GM06990 (cell line): ENCODE data around the gene CDK15.
A peak's percentile ranks its signal among the peaks of the same experiment; 100 is the strongest.

ENCODE experiments used
- DNase-seq: peaks from one replicate; pipeline ENCODE4 v3.0.0-alpha.2; 2011; ENCODE audit not compliant: insufficient read length; ENCODE audit errors: extremely low read depth
- H3K27me3 ChIP-seq: replicated peaks from 2 replicates; pipeline ENCODE4 v1.6.0; 2011; ENCODE audit warnings: low read length; ENCODE audit not compliant: control insufficient read depth, insufficient read depth
- H3K36me3 ChIP-seq: 2 replicates; pipeline ENCODE4 v1.5.1; 2011; ENCODE audit warnings: low read length; ENCODE audit not compliant: control insufficient read depth, insufficient read depth
- H3K4me3 ChIP-seq: replicated peaks from 2 replicates; pipeline ENCODE4 v1.5.1; 2011; ENCODE audit warnings: low read depth, mild to moderate bottlenecking, control low read depth, low read length
- TF ChIP-seq, protein P1 (sequence below): IDR thresholded peaks from 2 replicates; pipeline ENCODE4 v1.5.1; 2011; ENCODE audit warnings: low read length, control low read depth, mild to moderate bottlenecking, inconsistent platforms; ENCODE audit not compliant: insufficient read depth, poor library complexity, severe bottlenecking

Gene CDK15

DNA sequence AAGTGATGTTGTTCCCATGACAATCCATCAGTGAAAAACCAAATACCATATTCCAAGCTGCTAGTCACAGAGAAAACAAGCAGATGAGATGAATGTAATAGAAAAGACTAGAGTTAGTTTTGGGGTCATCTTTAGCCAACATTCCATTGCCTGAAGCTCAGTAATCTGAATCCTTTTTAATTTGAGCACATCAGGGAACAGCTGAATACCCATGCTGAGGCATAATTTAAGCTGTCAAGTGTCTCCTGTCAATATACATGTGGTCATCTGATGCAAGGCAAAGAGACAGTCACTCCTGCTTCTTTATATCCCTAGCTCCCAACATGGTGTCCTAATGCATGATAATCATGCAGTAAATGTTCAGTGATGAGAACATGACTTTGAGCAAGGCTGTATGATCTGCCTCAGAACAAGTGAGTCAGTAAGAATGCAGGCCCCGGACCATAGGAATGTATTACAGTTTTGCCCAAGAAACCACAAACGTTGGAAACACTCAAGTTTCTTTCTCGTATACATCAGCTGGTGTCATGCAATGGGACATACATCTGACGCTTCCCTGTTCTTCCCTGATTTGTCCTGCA lies 48.0 kb downstream of the CDK15 start:
- no peak for DNase-seq
- no peak overlapping the region for H3K4me3 ChIP-seq
- TF ChIP-seq, protein P1, sequence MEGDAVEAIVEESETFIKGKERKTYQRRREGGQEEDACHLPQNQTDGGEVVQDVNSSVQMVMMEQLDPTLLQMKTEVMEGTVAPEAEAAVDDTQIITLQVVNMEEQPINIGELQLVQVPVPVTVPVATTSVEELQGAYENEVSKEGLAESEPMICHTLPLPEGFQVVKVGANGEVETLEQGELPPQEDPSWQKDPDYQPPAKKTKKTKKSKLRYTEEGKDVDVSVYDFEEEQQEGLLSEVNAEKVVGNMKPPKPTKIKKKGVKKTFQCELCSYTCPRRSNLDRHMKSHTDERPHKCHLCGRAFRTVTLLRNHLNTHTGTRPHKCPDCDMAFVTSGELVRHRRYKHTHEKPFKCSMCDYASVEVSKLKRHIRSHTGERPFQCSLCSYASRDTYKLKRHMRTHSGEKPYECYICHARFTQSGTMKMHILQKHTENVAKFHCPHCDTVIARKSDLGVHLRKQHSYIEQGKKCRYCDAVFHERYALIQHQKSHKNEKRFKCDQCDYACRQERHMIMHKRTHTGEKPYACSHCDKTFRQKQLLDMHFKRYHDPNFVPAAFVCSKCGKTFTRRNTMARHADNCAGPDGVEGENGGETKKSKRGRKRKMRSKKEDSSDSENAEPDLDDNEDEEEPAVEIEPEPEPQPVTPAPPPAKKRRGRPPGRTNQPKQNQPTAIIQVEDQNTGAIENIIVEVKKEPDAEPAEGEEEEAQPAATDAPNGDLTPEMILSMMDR, result no peak
- no peaks in the 10 kb centered on the region for H3K36me3 ChIP-seq
- no peaks in the 10 kb centered on the region; the same call in 1 of the 2 replicates for H3K27me3 ChIP-seq

DNA sequence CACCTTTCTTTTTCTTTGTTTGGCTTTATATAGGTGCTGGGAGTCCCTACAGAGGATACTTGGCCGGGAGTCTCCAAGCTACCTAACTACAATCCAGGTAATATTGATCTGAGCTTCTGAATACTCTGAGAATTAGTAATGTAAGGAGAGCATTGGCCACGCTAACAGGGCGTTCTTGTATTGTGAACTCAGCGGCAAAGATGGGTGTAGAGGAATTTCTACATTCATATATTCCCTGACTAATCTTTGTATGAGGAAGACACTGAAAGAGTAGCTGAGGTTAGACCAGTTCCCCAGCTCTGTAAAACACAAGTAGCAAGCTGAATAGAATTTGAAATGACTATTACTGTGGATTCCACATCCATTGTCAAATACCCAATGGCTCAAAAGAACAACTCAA lies 48.5 kb downstream of the CDK15 start:
- H3K36me3 ChIP-seq, result no peaks in the 10 kb centered on the region
- H3K4me3 ChIP-seq, result no peak overlapping the region
- TF ChIP-seq, protein P1, result no peak
- DNase-seq, result no peak
- no peaks in the 10 kb centered on the region; the same call in 1 of the 2 replicates for H3K27me3 ChIP-seq

DNA sequence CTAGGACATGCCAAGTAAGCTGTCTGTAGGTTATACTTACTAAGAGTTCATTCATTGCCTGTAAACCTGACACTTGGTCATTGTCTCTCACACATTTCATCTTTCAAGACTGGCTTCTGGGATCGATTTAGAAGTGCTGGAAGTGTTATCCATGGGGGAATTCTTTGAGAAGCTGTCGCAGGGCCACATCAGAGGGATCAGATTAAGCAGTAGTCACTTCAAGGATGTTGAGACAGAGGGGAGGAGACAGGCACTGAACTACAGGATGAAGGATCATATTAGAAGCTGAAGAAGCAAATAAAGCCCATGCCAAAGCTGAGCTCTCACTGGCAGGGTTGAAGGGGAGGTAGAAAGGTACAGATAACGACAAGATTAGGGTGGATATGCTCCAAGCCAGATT lies 49.0 kb downstream of the CDK15 start:
- Histone ChIP-seq H3K4me3 (no peak overlapping the region), H3K36me3 (no peaks in the 10 kb centered on the region), H3K27me3 (no peaks in the 10 kb centered on the region; the same call in 1 of the 2 replicates)
- TF ChIP-seq, protein P1, result no peak
- DNase-seq, result no peak

DNA sequence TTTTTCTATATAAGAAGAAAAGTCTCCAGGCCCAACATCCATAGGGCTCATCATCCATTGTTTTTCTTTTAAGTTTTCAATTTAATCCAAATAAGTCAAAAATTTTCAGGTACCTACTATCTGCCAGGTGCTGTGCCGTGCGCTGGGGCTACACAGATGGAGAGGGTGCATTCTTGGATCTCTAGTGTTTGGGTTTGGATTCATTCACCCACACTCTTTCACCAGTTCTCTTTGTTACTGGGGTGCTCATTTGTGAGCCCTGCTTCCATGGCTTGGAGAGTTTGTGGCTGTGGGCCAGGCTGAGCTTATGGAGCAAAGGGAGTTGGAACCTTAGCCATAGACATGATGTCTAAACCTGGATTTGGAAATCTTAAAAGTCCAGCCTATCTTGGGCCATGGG lies 51.0 kb downstream of the CDK15 start:
- TF ChIP-seq, protein P1, result no peak
- Histone ChIP-seq H3K27me3 (no peaks in the 10 kb centered on the region; the same call in 1 of the 2 replicates), H3K4me3 (no peak overlapping the region), H3K36me3 (no peaks in the 10 kb centered on the region)
- DNase-seq, result no peak

DNA sequence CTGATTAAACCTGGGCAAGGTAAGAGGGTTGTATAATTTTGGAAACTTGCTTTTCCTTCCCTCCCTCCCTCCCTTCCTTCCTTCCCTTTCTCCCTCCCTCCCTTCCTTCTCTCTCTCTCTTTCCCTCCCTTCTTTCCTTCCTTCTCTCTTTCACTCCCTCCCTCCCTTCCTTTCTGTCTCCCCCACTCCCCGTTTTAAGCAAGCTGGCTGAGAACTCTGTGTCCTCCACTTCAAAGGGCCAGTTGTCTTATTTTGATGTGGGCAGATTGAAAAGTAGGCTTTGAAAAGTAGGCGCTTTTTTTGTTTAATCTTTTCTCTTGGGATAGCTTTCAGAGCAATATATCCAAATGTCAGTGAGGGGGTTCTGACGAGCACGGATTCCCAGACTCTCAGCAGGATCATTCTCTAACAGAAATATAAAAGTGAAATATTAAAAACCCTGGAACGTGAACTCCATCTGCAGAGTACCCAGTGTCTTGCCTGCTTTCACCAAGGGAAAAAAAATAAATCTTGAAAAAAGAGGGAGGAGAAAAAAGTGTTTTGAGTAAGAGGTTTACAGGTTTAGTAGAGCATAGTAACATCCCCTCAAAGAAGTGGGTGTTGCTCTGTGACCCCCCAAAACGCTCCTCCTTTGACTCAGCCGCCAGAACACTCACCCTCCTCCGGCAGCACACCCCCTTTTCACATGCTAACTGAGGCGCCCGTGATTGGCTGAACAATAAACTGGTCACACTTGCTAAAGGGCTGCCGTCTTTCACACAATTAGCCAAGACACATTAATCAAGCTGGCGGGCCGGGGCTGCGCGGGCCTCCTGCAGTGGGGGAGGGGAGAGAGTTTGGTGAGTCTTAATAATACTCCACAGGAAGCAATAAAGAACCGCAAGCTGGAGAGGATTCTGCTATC lies 52.2 kb downstream of the CDK15 start:
- peak; percentile 24 for DNase-seq
- TF ChIP-seq, protein P1, result no peak

More for the DNA sequence above, 52.2 kb downstream of the CDK15 start:
- no peak overlapping the region for H3K4me3 ChIP-seq
- no peaks in the 10 kb centered on the region; the same call in 1 of the 2 replicates for H3K27me3 ChIP-seq
- no peaks in the 10 kb centered on the region for H3K36me3 ChIP-seq
